ENCODE data around the gene TRAPPC2.

- TF ChIP-seq CTCF (conservative IDR thresholded peaks at IDR 0.05; ENCODE audit: low read depth, low read length) (peak; percentile 61), EZH2 (IDR thresholded peaks at IDR 0.05; ENCODE audit: borderline replicate concordance, low read depth, low read length, poor library complexity, severe bottlenecking) (no peak)
These were observed 13.4 kb upstream of the TRAPPC2 start for GRCh38 chrX:13747836-13748235.
